Heart left ventricle (tissue), 13 donors: ENCODE measurements around the gene EXD3.

ENCODE experiments used
- CTCF ChIP-seq, 12 donors: fragments of 200-600 bp; sonication (generic) in 4 of 12; IDR thresholded peaks; one replicate each; pipeline versions ENCODE4 v1.5.0 to v1.8.0; 2018 to 2022; ENCODE audit warnings: antibody characterized with exemption in 12 of 12, mild to moderate bottlenecking in 5 of 12
- POLR2A ChIP-seq, 2 donors: fragments of 450-650 bp; IDR thresholded peaks; one replicate each; pipeline ENCODE4 v1.6.1; 2017; ENCODE audit warnings: antibody characterized with exemption in 2 of 2, mild to moderate bottlenecking in 2 of 2, moderate library complexity in 2 of 2
- donor health status: ischemic (EF 13 %, LVEDD 7.1; RV severe dilation, severe dysfunction).
- donor health status: DM: no; HTN: yes; CAD: no.
- donor health status: DM: no; HTN: no; CAD: no.
- donor health status: ischemic (EF 25% LVEDD 6.9; RV normal size, moderate dysfunction).
- donor health status: ischemic (EF 25% LVEDD 5.7; RV mildly dilated, moderate dysfunction).
- donor health status: ischemic (EF 35%, LVEDD 5.7; RV mildly dilated, moderate dysfunction).
- donor health status: nonischemic (EF 11% LVEDD 7.7; RV severe dilation, severe dysfunction).
- donor health status: DM: yes; HTN: yes; CAD: no.
- donor health status: PGD.
- donor health status: ischemic (EF 29% LVEDD 5.4; RV normal size, mild dysfunction).
- donor health status: nonischemic (EF 23%, LVEDD 6.1; RV moderate dilation, normal function).

- TF ChIP-seq CTCF (IDR thresholded peaks at IDR 0.05) (no peak), POLR2A (IDR thresholded peaks at IDR 0.05) (no peak)
Observed at GRCh38 chr9:137367506-137368430, 55.2 kb downstream of the EXD3 start.
